Measurements from ENCODE around the gene CORO1C.

The CORO1C gene

GRCh38 chr12:108724054-108724889 is 7.0 kb downstream of the CORO1C start:
- DNase-seq (ENCODE audit: low read depth): no peak

- DNase-seq (ENCODE audit: low read depth): peak; percentile 94
Measured at GRCh38 chr12:108722992-108723766, 8.1 kb downstream of the CORO1C start.

DNA sequence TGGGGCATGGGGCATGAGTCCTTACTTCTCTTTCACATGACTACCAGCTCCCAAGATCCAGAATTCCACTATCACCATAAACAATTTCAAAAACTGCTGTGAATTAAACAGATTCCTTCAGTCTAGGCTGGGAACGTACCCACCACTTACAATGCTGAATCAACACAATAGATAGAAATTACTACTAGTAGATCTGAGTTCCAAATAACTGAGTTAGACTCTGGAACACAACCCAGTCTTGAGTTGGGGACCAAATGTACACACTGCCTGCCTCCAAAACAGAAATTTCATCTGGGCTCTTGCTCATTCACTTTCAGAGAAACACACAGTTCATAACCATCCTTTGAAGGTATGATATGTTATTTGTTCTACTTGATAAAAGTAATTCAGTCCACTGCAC is 8.9 kb downstream of the CORO1C start:
- no peak for DNase-seq (ENCODE audit: low read depth)

DNA sequence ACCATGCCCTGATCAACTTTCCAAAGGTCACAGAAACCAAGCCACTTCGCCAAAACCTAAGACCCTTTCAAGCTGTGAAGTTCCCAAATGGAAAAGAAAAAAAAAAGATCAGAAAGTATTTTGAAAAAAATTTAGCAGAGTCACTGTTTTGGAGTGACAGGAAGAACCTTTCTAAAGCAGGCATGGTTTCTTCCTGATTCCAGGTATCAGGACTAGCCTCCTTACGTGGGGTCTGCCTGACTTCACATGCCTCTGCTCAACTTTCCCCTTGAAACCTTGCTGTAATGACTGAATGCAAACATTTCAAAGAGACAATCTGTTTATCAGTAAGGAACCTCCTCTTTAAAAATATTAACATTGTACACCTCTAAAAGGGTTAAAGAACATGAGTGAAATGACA is 9.5 kb downstream of the CORO1C start:
- DNase-seq (ENCODE audit: low read depth): no peak

DNA sequence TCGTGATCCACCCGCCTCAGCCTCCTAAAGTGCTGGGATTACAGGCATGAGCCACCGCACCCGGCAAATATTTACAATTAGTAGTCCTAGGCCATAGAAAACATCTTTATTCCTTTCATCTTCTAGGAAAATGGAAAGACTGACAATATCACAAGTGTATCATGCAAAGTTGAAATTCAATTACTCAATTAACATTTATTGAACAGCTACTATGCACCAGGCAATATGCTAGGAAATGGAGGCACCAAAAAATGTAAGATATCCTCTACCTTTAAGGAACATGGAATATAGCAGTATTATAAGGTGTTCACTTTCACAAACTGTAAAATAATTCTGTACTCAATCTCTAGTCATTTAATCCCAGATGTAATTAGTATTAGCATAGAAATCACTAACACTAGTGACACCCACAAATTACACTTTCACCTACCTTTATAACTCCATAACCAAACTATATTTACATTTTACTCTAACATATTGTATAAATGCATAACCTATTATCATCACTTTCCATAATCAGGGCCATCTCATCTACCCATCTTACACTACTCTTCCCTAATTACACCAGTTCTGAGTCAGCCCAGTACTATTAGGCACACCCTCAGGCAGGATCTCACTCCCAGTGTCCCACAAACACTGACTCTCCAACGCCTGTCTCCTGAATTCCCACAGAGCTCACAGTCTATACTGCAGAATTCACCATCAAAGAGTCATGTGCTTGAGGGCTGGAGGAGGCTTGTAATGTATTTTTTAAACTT is 10.4 kb downstream of the CORO1C start:
- DNase-seq (ENCODE audit: low read depth): no peak

DNA sequence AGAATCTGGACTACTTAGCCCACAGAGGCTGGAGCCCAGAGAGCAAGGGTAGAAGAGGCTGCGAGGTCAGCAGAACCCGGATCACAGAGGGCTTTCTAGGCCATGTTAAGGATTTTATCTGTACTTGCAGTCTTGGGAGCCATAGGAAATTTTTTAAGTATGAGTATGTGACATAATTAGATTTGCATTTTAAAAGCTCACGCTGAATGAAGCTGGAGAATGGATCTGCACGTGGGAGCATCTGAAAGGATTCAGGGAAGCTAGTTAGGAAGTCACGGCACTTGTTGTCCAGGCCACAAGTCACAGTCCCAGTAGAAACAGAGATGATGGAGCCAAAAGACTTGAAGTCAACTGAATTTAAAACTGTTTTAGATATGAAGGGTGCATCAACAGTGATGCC is 14.1 kb downstream of the CORO1C start:
- DNase-seq (ENCODE audit: low read depth): no peak

DNA sequence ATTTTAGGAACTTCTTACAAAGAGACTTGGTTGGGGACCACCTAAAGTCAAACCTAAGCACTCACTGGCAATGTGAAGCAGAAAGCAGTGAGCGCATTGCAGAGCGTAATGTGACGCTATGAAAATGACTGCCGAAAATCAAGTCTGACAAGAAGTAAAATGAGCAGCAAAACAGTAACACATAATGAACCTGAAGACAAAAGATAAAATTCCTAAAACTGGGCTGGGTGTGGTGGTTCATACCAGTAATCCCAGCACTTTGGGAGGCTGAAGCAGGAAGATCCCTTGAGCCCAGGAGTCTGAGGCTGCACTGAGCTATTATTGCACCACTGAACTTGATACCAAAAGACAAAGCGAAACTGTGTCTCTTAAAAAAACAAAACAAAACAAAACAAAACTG is 16.5 kb downstream of the CORO1C start:
- no peak for DNase-seq (ENCODE audit: low read depth)

DNA sequence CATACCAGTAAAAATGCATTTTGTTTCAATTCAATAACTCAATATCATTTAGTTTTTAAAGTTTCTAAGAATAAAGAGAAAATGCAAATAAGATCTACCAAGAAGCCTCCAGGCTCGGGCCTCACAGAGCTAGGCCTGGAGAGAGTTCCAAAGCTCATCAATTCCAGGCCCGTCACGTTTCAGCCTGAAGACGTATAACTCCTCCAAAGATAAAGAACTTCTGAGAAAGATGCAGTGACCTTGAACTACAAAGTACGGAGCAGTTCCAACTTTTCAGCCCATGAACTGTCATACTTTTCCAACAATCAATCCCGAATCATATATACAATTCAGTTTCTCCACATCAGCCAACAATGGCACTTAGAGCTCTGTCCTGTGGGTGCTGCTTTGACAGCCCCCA is 17.8 kb downstream of the CORO1C start:
- no peak for DNase-seq (ENCODE audit: low read depth)

- no peak for DNase-seq (ENCODE audit: low read depth)
Measured at GRCh38 chr12:108712925-108713203, 18.5 kb downstream of the CORO1C start.

DNA sequence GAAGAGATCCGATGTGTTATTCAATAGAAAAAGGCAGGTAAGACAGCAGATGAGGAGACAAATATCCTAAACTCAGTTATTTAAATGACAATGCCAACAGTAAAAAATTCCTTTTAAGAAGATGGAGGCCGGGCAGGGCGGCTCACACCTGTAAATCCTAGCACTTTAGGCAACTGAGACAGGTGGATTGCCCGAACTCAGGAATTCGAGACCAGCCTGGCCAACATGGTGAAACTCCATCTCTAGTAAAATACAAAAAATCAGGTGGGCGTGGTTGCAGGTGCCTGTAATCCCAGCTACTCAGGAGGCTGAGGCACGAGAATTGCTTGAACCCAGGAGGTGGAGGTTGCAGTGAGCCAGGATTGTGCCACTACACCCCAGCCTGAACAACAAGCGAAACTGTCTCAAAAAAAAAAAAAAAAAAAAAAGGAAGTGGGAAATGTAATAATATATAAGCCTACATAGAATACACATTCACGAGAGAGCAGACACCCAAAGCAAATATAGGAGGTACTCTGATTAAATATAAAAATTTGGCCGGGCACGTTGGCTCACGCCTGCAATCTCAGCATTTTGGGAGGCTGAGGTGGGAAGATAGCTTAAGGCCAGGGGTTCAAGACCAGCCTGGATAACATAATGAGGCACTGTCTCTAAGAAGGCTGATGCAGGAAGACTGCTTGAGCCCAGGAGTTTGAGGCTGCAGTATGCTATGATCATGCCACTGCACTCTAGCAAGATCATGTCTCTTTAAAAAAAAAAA is 19.0 kb downstream of the CORO1C start:
- DNase-seq (ENCODE audit: low read depth): no peak

- no peak for DNase-seq (ENCODE audit: low read depth)
Measured at GRCh38 chr12:108711489-108712164, 19.7 kb downstream of the CORO1C start.

DNA sequence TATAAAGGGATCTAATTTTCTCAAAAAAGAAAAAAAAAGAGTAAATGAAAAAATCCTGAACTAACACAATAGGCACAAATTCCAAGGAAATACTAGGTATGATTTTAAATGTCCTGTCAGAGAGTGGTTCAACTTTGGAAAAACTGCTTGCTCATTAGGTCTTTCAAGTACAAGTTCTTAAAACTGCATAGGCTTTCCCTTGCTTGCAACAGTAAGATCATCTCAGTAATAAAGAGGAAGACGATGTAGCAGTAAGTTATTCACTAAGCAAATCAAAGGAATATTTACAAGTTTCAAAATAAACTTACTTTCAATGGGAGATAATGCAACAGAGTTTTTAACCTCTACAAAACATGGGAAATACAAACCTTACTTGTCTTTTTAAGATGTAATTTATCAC is 21.6 kb downstream of the CORO1C start:
- DNase-seq (ENCODE audit: low read depth): no peak

- no peak for DNase-seq (ENCODE audit: low read depth)
Measured at GRCh38 chr12:108704527-108704926, 26.8 kb downstream of the CORO1C start.

DNA sequence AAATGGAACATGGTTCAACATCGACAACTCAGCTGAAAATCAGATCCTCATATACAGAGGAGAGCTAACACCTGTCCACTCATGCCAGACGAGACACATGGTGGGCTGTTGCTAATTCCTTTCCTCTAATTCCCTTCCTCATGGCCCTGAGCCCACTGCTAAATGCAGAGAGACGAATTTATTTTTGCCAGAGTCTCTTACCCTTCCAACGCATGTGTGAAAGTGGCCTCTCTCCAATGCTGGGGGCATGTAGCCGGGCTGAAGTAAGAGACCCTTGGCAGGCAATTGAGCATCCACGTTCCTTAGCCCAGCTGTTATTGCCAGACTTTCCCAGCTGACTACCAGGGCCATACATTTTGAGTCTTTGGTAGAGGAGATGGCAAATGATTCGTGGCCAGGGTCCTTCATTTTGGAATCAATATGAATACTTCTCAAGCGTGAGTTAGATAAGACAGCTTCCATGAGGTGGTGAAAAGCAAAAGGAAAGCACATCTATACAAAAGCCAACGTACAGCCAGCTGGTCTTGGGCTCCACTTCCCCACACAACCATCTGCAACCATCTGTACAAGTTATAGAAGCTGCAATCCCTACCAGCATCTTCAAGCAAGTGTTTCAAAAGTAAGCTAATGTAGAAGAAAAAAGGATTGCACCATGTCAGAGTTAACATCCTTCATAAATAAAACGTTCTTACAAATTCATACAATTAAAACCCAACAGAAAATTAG is 28.6 kb downstream of the CORO1C start:
- no peak for DNase-seq (ENCODE audit: low read depth)

DNA sequence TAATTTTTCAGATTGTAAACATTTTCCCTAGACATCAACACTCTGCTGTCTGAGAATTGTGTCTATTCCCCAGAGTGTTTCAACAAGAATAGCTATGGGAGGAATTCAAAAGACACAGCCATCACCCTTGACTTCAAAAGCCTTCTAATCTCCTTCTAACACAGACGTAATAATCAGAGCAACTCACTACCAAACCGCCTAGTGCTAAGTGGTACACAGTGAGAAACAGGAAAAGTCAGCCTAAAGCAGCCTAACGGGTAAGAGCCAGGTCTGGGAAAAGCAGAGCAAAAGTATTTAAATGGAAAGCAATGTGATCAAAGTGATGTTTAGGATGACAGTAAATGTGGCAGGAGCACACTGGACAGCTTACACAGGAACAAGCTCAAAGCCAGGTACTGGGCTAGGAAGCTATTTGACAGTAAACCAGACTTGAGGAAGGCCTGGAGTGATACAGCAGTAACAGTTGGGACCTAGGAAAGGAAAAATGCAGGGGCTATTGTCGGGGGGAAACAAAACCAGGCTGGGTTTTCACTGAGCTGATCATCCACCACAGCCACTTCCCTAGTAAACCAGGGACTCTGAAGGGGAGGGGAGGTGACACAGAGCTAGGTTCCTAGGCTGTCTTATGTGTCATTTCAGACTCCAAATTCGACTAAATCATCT is 29.4 kb downstream of the CORO1C start:
- no peak for DNase-seq (ENCODE audit: low read depth)

- DNase-seq (ENCODE audit: low read depth): no peak
Measured at GRCh38 chr12:108700833-108701541, 30.3 kb downstream of the CORO1C start.

GRCh38 chr12:108699955-108700563 is 31.3 kb downstream of the CORO1C start:
- DNase-seq (ENCODE audit: low read depth): no peak

DNA sequence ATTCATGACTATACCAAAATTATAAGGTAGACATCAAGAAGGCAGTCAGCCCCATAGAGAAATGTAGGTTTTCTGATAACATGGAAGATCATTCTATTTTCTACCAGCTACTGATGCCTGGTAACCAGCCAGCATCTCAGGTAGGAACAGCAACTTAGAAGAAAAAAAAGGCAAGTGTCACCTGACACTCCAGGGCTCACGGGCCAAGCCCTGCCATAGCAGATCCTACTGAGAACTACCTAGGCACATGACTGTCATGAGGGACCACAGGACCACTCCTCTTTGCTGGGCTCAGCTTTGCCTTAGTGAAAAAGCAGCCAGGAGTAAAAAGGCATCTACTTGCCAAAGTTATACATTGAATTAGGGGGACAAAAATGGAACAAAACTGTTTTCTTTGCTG is 33.4 kb downstream of the CORO1C start:
- DNase-seq (ENCODE audit: low read depth): no peak

DNA sequence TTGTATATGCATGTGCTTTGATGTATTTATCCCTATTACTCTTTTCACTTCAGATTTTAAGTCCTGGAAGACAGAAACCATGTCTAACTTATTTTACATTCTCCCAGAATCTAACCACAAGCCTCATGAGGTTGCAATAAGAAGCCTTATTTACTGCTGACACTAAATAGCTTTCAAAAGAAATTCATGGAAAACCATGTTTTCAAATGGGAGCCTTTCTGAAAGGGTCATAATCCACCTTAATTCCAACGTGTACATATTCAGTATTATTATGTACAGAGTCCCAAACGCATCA is 34.4 kb downstream of the CORO1C start:
- no peak for DNase-seq (ENCODE audit: low read depth)

Data from HS-5 (cell line).